HG02870 (cell line): ENCODE results near the gene FAM20A.
"Not testable (repeated sequence)": the region's sequence is repeated elsewhere in the genome, so short reads cannot be mapped to it uniquely, and the experiment has no call there.

Experiments
- ATAC-seq: cut with Tn5 transposase; IDR thresholded peaks from one replicate; pipeline ENCODE4 v1.9.1; 2021; ENCODE audit warnings: mild to moderate bottlenecking, moderate library complexity; ENCODE audit not compliant: unreplicated experiment

The FAM20A gene

GRCh38 chr17:68497885-68498319 lies 103.3 kb downstream of the FAM20A start:
- peak; percentile 82 for ATAC-seq

GRCh38 chr17:68495081-68495480 lies 106.1 kb downstream of the FAM20A start:
- ATAC-seq: no peak

- not testable (repeated sequence) for ATAC-seq
These were observed 108.6 kb downstream of the FAM20A start for GRCh38 chr17:68492394-68493054.

GRCh38 chr17:68491381-68492231 lies 109.6 kb downstream of the FAM20A start:
- no peak for ATAC-seq

- ATAC-seq: no peak
These were observed 111.2 kb downstream of the FAM20A start for GRCh38 chr17:68489919-68490318.
